GM18526 (cell line): Measurements from ENCODE around the gene KLHL34.

Source experiments
- POLR2A ChIP-seq: IDR thresholded peaks from 3 replicates; pipeline ENCODE4 v1.6.1; 2011; ENCODE audit not compliant: insufficient read length; ENCODE audit errors: extremely low read depth

KLHL34 gene

GRCh38 chrX:21612154-21612553 is 46.0 kb downstream of the KLHL34 start:
- TF ChIP-seq POLR2A: no peak

DNA sequence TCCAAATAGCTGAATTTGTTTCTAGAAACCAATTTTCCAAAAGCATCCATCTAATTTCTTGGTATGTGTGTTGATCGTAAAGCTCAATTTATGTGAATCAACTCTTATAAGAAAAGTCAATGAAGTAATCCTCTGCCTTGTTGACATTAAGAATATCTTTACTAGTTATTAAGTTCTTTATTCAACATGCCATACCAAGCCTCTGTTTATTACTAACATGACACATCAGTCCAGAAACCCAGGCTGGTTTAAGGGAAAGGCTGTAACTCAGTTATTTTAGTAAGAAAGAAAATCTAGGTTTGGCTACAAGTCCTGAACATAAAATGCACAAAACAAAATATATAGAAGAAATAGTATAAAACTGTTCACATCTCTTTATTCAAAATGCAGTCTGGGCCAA is 48.0 kb downstream of the KLHL34 start:
- TF ChIP-seq POLR2A: no peak

- TF ChIP-seq POLR2A: no peak
Measured at GRCh38 chrX:21606002-21606401, 52.1 kb downstream of the KLHL34 start.
